A549 (cell line): Measurements from ENCODE around the gene FOXP1. TPM values are rescaled to one million over a fixed set of nuclear protein-coding genes. Genes with fewer than 3 reads are reported as not detected.

Experiments
- ATAC-seq, 2 experiments: fragments of 200-7000 bp in 1 of 2; fragments of >200 bp in 1 of 2; cut with Nextera tagmentation in 1 of 2; cut with Tn5 transposase in 1 of 2; 3 replicates each; pipeline versions ENCODE4 v1.8.0 to v1.9.1; 2018 to 2020; ENCODE audit warnings: mild to moderate bottlenecking in 1 of 2, moderate library complexity in 1 of 2
- CTCF ChIA-PET: fragments of 300-600 bp; sonication (Branson Sonifier 250); formaldehyde crosslinking; extraction: SDS; loops from one replicate; lab custom pipeline; 2021; ENCODE audit warnings: antibody characterized with exemption, inconsistent platforms; lab: Yijun Ruan, JAX
- POLR2A ChIA-PET: fragments of 350-600 bp; formaldehyde crosslinking; extraction: SDS; loops from one replicate; lab custom pipeline; 2021; ENCODE audit warnings: antibody characterized with exemption, inconsistent platforms; lab: Yijun Ruan, JAX
- DNase-seq, 2 experiments: peaks; one replicate each; pipeline versions ENCODE4 v3.0.0 to v3.0.0-alpha.2; 2011 to 2016; ENCODE audit warnings: low read depth in 1 of 2, low spot score in 1 of 2
- FAIRE-seq: peaks from 2 replicates; lab custom pipeline; 2011; peaks lifted over from hg19 to GRCh38; lab: Jason Lieb, UNC
- H3K27ac ChIP-seq, 2 experiments: fragments of >200 bp; sonication (Bioruptor Twin); formaldehyde crosslinking; 3 replicates each; pipeline ENCODE4 v1.5.1; 2016 to 2017
- H3K4me1 ChIP-seq: fragments of >200 bp; sonication (Bioruptor Twin); formaldehyde crosslinking; 3 replicates; pipeline ENCODE4 v1.6.1; 2016
- H3K4me2 ChIP-seq: fragments of >200 bp; sonication (Bioruptor Twin); formaldehyde crosslinking; 3 replicates; pipeline ENCODE4 v1.6.1; 2016
- H3K4me3 ChIP-seq: fragments of >200 bp; sonication (Bioruptor Twin); formaldehyde crosslinking; 3 replicates; pipeline ENCODE4 v1.5.1; 2016
- H3K9me3 ChIP-seq: fragments of >200 bp; sonication (Bioruptor Twin); formaldehyde crosslinking; 3 replicates; pipeline ENCODE4 v1.6.1; 2016
- ATOH8 ChIP-seq: fragments of 250-450 bp; sonication (Bioruptor Pico); IDR thresholded peaks from 2 replicates; pipeline ENCODE4 v1.5.0; 2020; ENCODE audit warnings: low read depth, mild to moderate bottlenecking, moderate library complexity
- BHLHE40 ChIP-seq: IDR thresholded peaks from 2 replicates; pipeline ENCODE4 v1.6.1; 2012; ENCODE audit warnings: low read depth, low read length, inconsistent platforms
- CBX2 ChIP-seq: fragments of 200-600 bp; sonication (generic); IDR thresholded peaks from 2 replicates; pipeline ENCODE4 v1.6.1; 2016; ENCODE audit warnings: low read depth, mild to moderate bottlenecking, borderline replicate concordance
- CEBPB ChIP-seq, 2 experiments: fragments of >200 bp in 1 of 2; sonication (Bioruptor Twin) in 1 of 2; formaldehyde crosslinking in 1 of 2; IDR thresholded peaks; 2 replicates each; pipeline ENCODE4 v1.6.1; 2012 to 2016
- E2F6 ChIP-seq: IDR thresholded peaks from 2 replicates; pipeline ENCODE4 v1.6.1; 2012; ENCODE audit warnings: low read depth, borderline replicate concordance
- EHMT2 ChIP-seq: fragments of 200-600 bp; sonication (generic); IDR thresholded peaks from 2 replicates; pipeline ENCODE4 v1.6.1; 2016; ENCODE audit warnings: antibody characterized with exemption, low read depth, mild to moderate bottlenecking, moderate library complexity
- EP300 ChIP-seq, 2 experiments: fragments of >200 bp; sonication (Bioruptor Twin); formaldehyde crosslinking; IDR thresholded peaks; 2 replicates in 1 of 2; 3 replicates in 1 of 2; pipeline ENCODE4 v1.6.1; 2016 to 2017
- FOXS1 ChIP-seq: fragments of 250-450 bp; sonication (Bioruptor Pico); IDR thresholded peaks from 2 replicates; pipeline ENCODE4 v1.5.0; 2020; ENCODE audit warnings: mild to moderate bottlenecking, moderate library complexity
- GATA3 ChIP-seq: IDR thresholded peaks from 2 replicates; pipeline ENCODE4 v1.6.1; 2012; ENCODE audit warnings: borderline replicate concordance
- HMGXB4 ChIP-seq: fragments of 250-450 bp; sonication (Bioruptor Pico); IDR thresholded peaks from 2 replicates; pipeline ENCODE4 v1.5.0; 2021; ENCODE audit warnings: mild to moderate bottlenecking, moderate library complexity, borderline replicate concordance
- HOXB5 ChIP-seq: fragments of 250-450 bp; sonication (Bioruptor Pico); IDR thresholded peaks from 2 replicates; pipeline ENCODE4 v1.5.0; 2020; ENCODE audit warnings: mild to moderate bottlenecking, moderate library complexity
- JUN ChIP-seq, 2 experiments: fragments of >200 bp; sonication (Bioruptor Twin); formaldehyde crosslinking; IDR thresholded peaks; 2 replicates in 1 of 2; 3 replicates in 1 of 2; pipeline ENCODE4 v1.6.1; 2016 to 2017
- KDM1A ChIP-seq: fragments of 200-600 bp; sonication (generic); IDR thresholded peaks from 2 replicates; pipeline ENCODE4 v1.6.1; 2016; ENCODE audit warnings: low read depth, mild to moderate bottlenecking
- MAZ ChIP-seq: fragments of 150-350 bp; IDR thresholded peaks from 2 replicates; pipeline ENCODE4 v1.6.1; 2014; ENCODE audit warnings: antibody characterized with exemption, low read depth, low read length, borderline replicate concordance
- NR3C1 ChIP-seq: fragments of >200 bp; sonication (Bioruptor Twin); formaldehyde crosslinking; IDR thresholded peaks from 3 replicates; pipeline ENCODE4 v1.6.1; 2017
- RCOR1 ChIP-seq: fragments of 150-350 bp; IDR thresholded peaks from 2 replicates; pipeline ENCODE4 v1.6.1; 2014; ENCODE audit warnings: antibody characterized with exemption, low read length, low read depth
- SMC3 ChIP-seq: fragments of >200 bp; sonication (Bioruptor Twin); formaldehyde crosslinking; IDR thresholded peaks from 3 replicates; pipeline ENCODE4 v1.6.1; 2018; ENCODE audit warnings: inconsistent platforms
- TFCP2L1 ChIP-seq: fragments of 250-450 bp; sonication (Bioruptor Pico); IDR thresholded peaks from 2 replicates; pipeline ENCODE4 v1.5.0; 2021; ENCODE audit warnings: mild to moderate bottlenecking
- ZC3H11A ChIP-seq: fragments of 450-650 bp; IDR thresholded peaks from 2 replicates; pipeline ENCODE4 v1.6.1; 2014; ENCODE audit warnings: antibody characterized with exemption, mild to moderate bottlenecking
- ZNF302 ChIP-seq: fragments of 250-450 bp; sonication (Bioruptor Pico); IDR thresholded peaks from 2 replicates; pipeline ENCODE4 v1.9.0; 2021; ENCODE audit warnings: inconsistent platforms, mild to moderate bottlenecking, moderate library complexity
- WGBS: methylation state at CpG from one replicate; pipeline ENCODE4 v1.1.6; 2017; ENCODE audit errors: missing lambda C conversion rate; 5-methylcytosine and 5-hydroxymethylcytosine counted together
- polyA plus RNA-seq, 4 experiments: library from polyadenylated mRNA; depleted of rRNA in 3 of 4; stranded (reverse); fragments of >200 nt; fragmentation: RNase III in 1 of 4; extraction: RNeasy Plus Mini Kit Qiagen cat#74134 plus additional on column Dnase treatment in 1 of 4; gene quantifications; 2 replicates in 3 of 4; 3 replicates in 1 of 4; pipeline ENCODE4 v1.2.3, GENCODE V29; 2011 to 2017

Gene FOXP1
- polyA plus RNA-seq, 2 of the 4 experiments (the other 2 are of a cell fraction) = 12.8 to 13.9 TPM

- DNase-seq (no peak), ATAC-seq (no peak), FAIRE-seq (no peak)
- Histone ChIP-seq H3K27ac (no peak overlapping the region), H3K4me2 (no peak overlapping the region), H3K9me3 (no peaks in the 10 kb centered on the region), H3K4me1 (peaks cover 6% of the 10 kb centered on the region), H3K4me3 (no peak overlapping the region)
- ChIA-PET POLR2A (no interaction called here), CTCF (interaction anchor here (0.6 to 1.5 kb wide), 4 partner anchors 9 to 1632 kb away, joined by 3 to 6 read pairs (median 3); no protein-coding TSS in a partner anchor)
- WGBS = 77% methylated on average over 10 of the region's 10 CpGs
- no peak for TF ChIP-seq CBX2
- TF ChIP-seq E2F6 = no peak
- TF ChIP-seq SMC3 = no peak
- no peak for TF ChIP-seq EHMT2
Measured at GRCh38 chr3:71453822-71454511, 129.6 kb downstream of the FOXP1 start.

- WGBS = 91% methylated on average over 3 of the region's 3 CpGs
- ChIA-PET POLR2A (no interaction called here), CTCF (interaction anchor here (1.5 kb wide), 3 partner anchors 8 to 468 kb away, joined by 3 to 6 read pairs (median 5); no protein-coding TSS in a partner anchor)
- TF ChIP-seq EP300 (IDR thresholded peaks at IDR 0.05) = no peak
- FAIRE-seq (no peak), ATAC-seq (no peak), DNase-seq (no peak)
- Histone ChIP-seq H3K4me3 (no peak overlapping the region), H3K4me2 (no peak overlapping the region), H3K9me3 (no peaks in the 10 kb centered on the region), H3K27ac (no peak overlapping the region), H3K4me1 (peaks cover 6% of the 10 kb centered on the region)
Measured at GRCh38 chr3:71453319-71453718, 130.2 kb downstream of the FOXP1 start.

GRCh38 chr3:71451812-71452211 is 131.7 kb downstream of the FOXP1 start:
- 90% methylated on average over 5 of the region's 5 CpGs for WGBS
- no peaks in the 10 kb centered on the region for H3K9me3 ChIP-seq
- H3K27ac ChIP-seq = no peak overlapping the region
- no peak overlapping the region for H3K4me2 ChIP-seq
- ChIA-PET POLR2A (no interaction called here), CTCF (interaction anchor here (0.6 to 1.6 kb wide), 3 partner anchors 9 to 97 kb away, joined by 3 to 5 read pairs (median 3); no protein-coding TSS in a partner anchor)
- TF ChIP-seq HMGXB4 (CRISPR knock-in tag) (no peak), EHMT2 (no peak), ZNF302 (no peak), ZC3H11A (no peak), NR3C1 (no peak), BHLHE40 (no peak), HOXB5 (CRISPR knock-in tag) (no peak), JUN (IDR thresholded peaks at IDR 0.05) (no peak), RCOR1 (no peak)
- ATAC-seq = no peak
- DNase-seq = no peak
- no peak overlapping the region for H3K4me3 ChIP-seq
- peaks cover 12% of the 10 kb centered on the region for H3K4me1 ChIP-seq
- no peak for FAIRE-seq

- Histone ChIP-seq H3K4me3 (no peak overlapping the region), H3K9me3 (no peaks in the 10 kb centered on the region), H3K27ac (no peak overlapping the region)
- POLR2A ChIA-PET = no interaction called here
- FAIRE-seq = no peak
- 89% methylated on average over 4 of the region's 4 CpGs for WGBS
- no peak for TF ChIP-seq GATA3
- no peak for TF ChIP-seq RCOR1
- TF ChIP-seq TFCP2L1 (CRISPR knock-in tag) = no peak
- TF ChIP-seq MAZ = no peak
- TF ChIP-seq ATOH8 (CRISPR knock-in tag) = no peak
- TF ChIP-seq EHMT2 = no peak
- TF ChIP-seq BHLHE40 = no peak
- TF ChIP-seq FOXS1 (CRISPR knock-in tag) = no peak
- TF ChIP-seq HMGXB4 (CRISPR knock-in tag) = no peak
- TF ChIP-seq KDM1A = no peak
- no peak for TF ChIP-seq CEBPB (IDR thresholded peaks at IDR 0.05)
- TF ChIP-seq E2F6 = no peak
- no peak for TF ChIP-seq NR3C1
- TF ChIP-seq, all 56 proteins: peak for 0
- CTCF ChIA-PET = interaction anchor here (0.8 to 1.6 kb wide), 2 partner anchors 8 to 10 kb away, joined by 3 read pairs; no protein-coding TSS in a partner anchor
- Histone ChIP-seq H3K4me2 (no peak overlapping the region), H3K4me1 (peaks cover 6% of the 10 kb centered on the region; the same call in 1 of the 3 replicates)
- ATAC-seq = no peak
- no peak for DNase-seq
Measured at GRCh38 chr3:71451060-71451459, 132.5 kb downstream of the FOXP1 start.
